ENCODE measurements around the gene TBR1. TPM values are rescaled to one million over a fixed set of nuclear protein-coding genes. Genes with fewer than 3 reads are reported as not detected.

The TBR1 gene
- total RNA-seq, 1 experiment from 2014 or later, result not detected

- BruUV-seq (replicated peaks), result no TSS peak
- Histone ChIP-seq H3K4me3 (no peak overlapping the region), H3K27me3 (ENCODE audit: insufficient read depth, low read depth) (no peaks in the 10 kb centered on the region), H4K20me1 (ENCODE audit: insufficient read depth) (no peaks in the 10 kb centered on the region), H3F3A (ENCODE audit: insufficient read depth, low read depth) (no peaks in the 10 kb centered on the region), H3K79me2 (ENCODE audit: low read depth) (no peaks in the 10 kb centered on the region), H3K27ac (no peak overlapping the region), H3K9me3 (ENCODE audit: insufficient read depth, low read depth) (no peaks in the 10 kb centered on the region), H2AFZ (no peak overlapping the region), H3K4me2 (no peak overlapping the region), H3K36me3 (ENCODE audit: low read depth) (no peaks in the 10 kb centered on the region), H3K4me1 (replicated peaks; ENCODE audit: insufficient read depth) (no peaks in the 10 kb centered on the region), H3K9me2 (ENCODE audit: insufficient read depth) (no peaks in the 10 kb centered on the region)
- POLR2A ChIA-PET (ENCODE audit: unreplicated experiment), result no interaction called here
- DNase-seq, result no peak
- CTCF ChIA-PET, result no interaction called here
- intact Hi-C loops (cut with micrococcal nuclease; ENCODE audit: unreplicated experiment), result no loop called here
- TF ChIP-seq EZH2 (IDR thresholded peaks at IDR 0.05; ENCODE audit: low read depth) (no peak), CTCF (conservative IDR thresholded peaks at IDR 0.05) (no peak)
Measured at GRCh38 chr2:161419638-161420190, 3.6 kb downstream of the TBR1 start.

GRCh38 chr2:161420406-161421074 is 4.4 kb downstream of the TBR1 start:
- Histone ChIP-seq H3K27me3 (ENCODE audit: insufficient read depth, low read depth) (no peaks in the 10 kb centered on the region), H3K4me2 (no peak overlapping the region), H3K4me1 (replicated peaks; ENCODE audit: insufficient read depth) (no peaks in the 10 kb centered on the region), H4K20me1 (ENCODE audit: insufficient read depth) (no peaks in the 10 kb centered on the region), H3F3A (ENCODE audit: insufficient read depth, low read depth) (no peaks in the 10 kb centered on the region), H3K36me3 (ENCODE audit: low read depth) (no peaks in the 10 kb centered on the region), H2AFZ (no peak overlapping the region), H3K9me2 (ENCODE audit: insufficient read depth) (no peaks in the 10 kb centered on the region), H3K79me2 (ENCODE audit: low read depth) (no peaks in the 10 kb centered on the region), H3K27ac (no peak overlapping the region), H3K4me3 (no peak overlapping the region), H3K9me3 (ENCODE audit: insufficient read depth, low read depth) (no peaks in the 10 kb centered on the region)
- intact Hi-C loops (cut with micrococcal nuclease; ENCODE audit: unreplicated experiment), result no loop called here
- CTCF ChIA-PET, result no interaction called here
- no peak for DNase-seq
- TF ChIP-seq CTCF (conservative IDR thresholded peaks at IDR 0.05) (no peak), EZH2 (IDR thresholded peaks at IDR 0.05; ENCODE audit: low read depth) (no peak)
- BruUV-seq (replicated peaks), result no TSS peak
- POLR2A ChIA-PET (ENCODE audit: unreplicated experiment), result no interaction called here

- Histone ChIP-seq H3F3A (ENCODE audit: insufficient read depth, low read depth) (no peaks in the 10 kb centered on the region), H4K20me1 (ENCODE audit: insufficient read depth) (no peaks in the 10 kb centered on the region), H3K4me3 (no peak overlapping the region), H3K79me2 (ENCODE audit: low read depth) (no peaks in the 10 kb centered on the region), H3K9me3 (ENCODE audit: insufficient read depth, low read depth) (no peaks in the 10 kb centered on the region), H3K36me3 (ENCODE audit: low read depth) (no peaks in the 10 kb centered on the region), H3K4me1 (replicated peaks; ENCODE audit: insufficient read depth) (no peaks in the 10 kb centered on the region), H2AFZ (no peak overlapping the region), H3K27ac (no peak overlapping the region), H3K27me3 (ENCODE audit: insufficient read depth, low read depth) (no peaks in the 10 kb centered on the region), H3K4me2 (no peak overlapping the region), H3K9me2 (ENCODE audit: insufficient read depth) (no peaks in the 10 kb centered on the region)
- ChIA-PET CTCF (no interaction called here), POLR2A (ENCODE audit: unreplicated experiment) (no interaction called here)
- intact Hi-C loops (cut with micrococcal nuclease; ENCODE audit: unreplicated experiment), result no loop called here
- BruUV-seq (replicated peaks), result no TSS peak
- DNase-seq, result no peak
- TF ChIP-seq CTCF (conservative IDR thresholded peaks at IDR 0.05) (no peak), EZH2 (IDR thresholded peaks at IDR 0.05; ENCODE audit: low read depth) (no peak)
Measured at GRCh38 chr2:161421686-161422085, 5.6 kb downstream of the TBR1 start.
